Transverse colon (tissue), 3 donors: Measurements from ENCODE around the gene ERP44.

ENCODE experiments used
- EP300 ChIP-seq: sonication (generic); formaldehyde crosslinking; IDR thresholded peaks from one replicate; pipeline ENCODE4 v1.6.1; 2017; ENCODE audit warnings: antibody characterized with exemption, low read depth
- POLR2A ChIP-seq: fragments of 450-650 bp; IDR thresholded peaks from one replicate; pipeline ENCODE4 v1.6.1; 2016; ENCODE audit warnings: antibody characterized with exemption, mild to moderate bottlenecking, moderate library complexity
- TF ChIP-seq, protein P1 (sequence below), 5 experiments: fragments of 200-600 bp in 3 of 5; fragments of 450-650 bp in 2 of 5; sonication (generic) in 3 of 5; IDR thresholded peaks; 1 replicate in 2 of 5; 2 replicates in 3 of 5; pipeline ENCODE4 v1.5.1; 2016 to 2017; ENCODE audit warnings: antibody characterized with exemption in 5 of 5, inconsistent platforms in 3 of 5, mild to moderate bottlenecking in 2 of 5, moderate library complexity in 1 of 5

GRCh38 chr9:99971410-99971809 is 127.4 kb downstream of the ERP44 start:
- TF ChIP-seq, protein P1, sequence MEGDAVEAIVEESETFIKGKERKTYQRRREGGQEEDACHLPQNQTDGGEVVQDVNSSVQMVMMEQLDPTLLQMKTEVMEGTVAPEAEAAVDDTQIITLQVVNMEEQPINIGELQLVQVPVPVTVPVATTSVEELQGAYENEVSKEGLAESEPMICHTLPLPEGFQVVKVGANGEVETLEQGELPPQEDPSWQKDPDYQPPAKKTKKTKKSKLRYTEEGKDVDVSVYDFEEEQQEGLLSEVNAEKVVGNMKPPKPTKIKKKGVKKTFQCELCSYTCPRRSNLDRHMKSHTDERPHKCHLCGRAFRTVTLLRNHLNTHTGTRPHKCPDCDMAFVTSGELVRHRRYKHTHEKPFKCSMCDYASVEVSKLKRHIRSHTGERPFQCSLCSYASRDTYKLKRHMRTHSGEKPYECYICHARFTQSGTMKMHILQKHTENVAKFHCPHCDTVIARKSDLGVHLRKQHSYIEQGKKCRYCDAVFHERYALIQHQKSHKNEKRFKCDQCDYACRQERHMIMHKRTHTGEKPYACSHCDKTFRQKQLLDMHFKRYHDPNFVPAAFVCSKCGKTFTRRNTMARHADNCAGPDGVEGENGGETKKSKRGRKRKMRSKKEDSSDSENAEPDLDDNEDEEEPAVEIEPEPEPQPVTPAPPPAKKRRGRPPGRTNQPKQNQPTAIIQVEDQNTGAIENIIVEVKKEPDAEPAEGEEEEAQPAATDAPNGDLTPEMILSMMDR (IDR thresholded peaks at IDR 0.05) = no peak
- TF ChIP-seq POLR2A = no peak
- TF ChIP-seq EP300 = no peak
